HCT116 (cell line): ENCODE data around the gene ECM1. TPM values are rescaled to one million over a fixed set of nuclear protein-coding genes. Genes with fewer than 3 reads are reported as not detected.

Experiments used
- ATAC-seq: fragments of 200-7000 bp; cut with Tn5 transposase; 2 replicates; pipeline ENCODE4 v1.9.1; 2020; ENCODE audit warnings: mild to moderate bottlenecking, moderate library complexity
- BruUV-seq: library from RNA; stranded (reverse); fragments of 400-500 nt; replicated peaks from 2 replicates; lab custom pipeline; 2021; lab: Mats Ljungman, UMichigan
- CTCF ChIA-PET: fragments of 300-600 bp; sonication (Branson Sonifier 250); formaldehyde crosslinking; loops from one replicate; lab custom pipeline; 2021; ENCODE audit warnings: antibody characterized with exemption; lab: Charles Lee
- POLR2A ChIA-PET: fragments of 300-600, 350-600 bp; sonication (Branson Sonifier 250); formaldehyde crosslinking; loops from one replicate; lab custom pipeline; 2021; ENCODE audit warnings: antibody characterized with exemption; lab: Charles Lee
- RAD21 ChIA-PET, 2 experiments: fragments of 300-600 bp; sonication (Branson Sonifier 250); formaldehyde crosslinking; loops; one replicate each; lab custom pipeline; 2023; ENCODE audit warnings: low total read pairs in 2 of 2; ENCODE audit not compliant: uncharacterized antibody in 2 of 2, unreplicated experiment in 2 of 2, low non-redundant PET in 1 of 2; lab: Charles Lee
- DNase-seq: peaks from one replicate; pipeline ENCODE4 v3.0.0-alpha.2; 2010; ENCODE audit warnings: low read depth, low spot score
- H2AFZ ChIP-seq: fragments of 200-600 bp; shearing (Covaris generic), sonication (generic); 2 replicates; pipeline ENCODE4 v1.6.1; 2017; ENCODE audit warnings: low read depth, mixed run types, mixed read lengths, antibody characterized with exemption, low read length; ENCODE audit not compliant: poor library complexity, severe bottlenecking
- H3K27ac ChIP-seq: 2 replicates; pipeline ENCODE4 v1.5.1; 2012; ENCODE audit warnings: low read depth, low read length
- H3K27me3 ChIP-seq: fragments of 200-600 bp; sonication (generic); 2 replicates; pipeline ENCODE4 v1.6.1; 2016; ENCODE audit warnings: mixed run types, low read length, mixed read lengths; ENCODE audit not compliant: insufficient read depth
- H3K36me3 ChIP-seq, 2 experiments: fragments of 200-500 bp in 1 of 2; fragments of 200-600 bp in 1 of 2; sonication (Bioruptor generic) in 1 of 2; sonication (generic) in 1 of 2; 2 replicates each; pipeline versions ENCODE4 v1.5.1 to v1.6.1; 2014 to 2016; ENCODE audit warnings: low read length in 2 of 2, inconsistent platforms in 1 of 2, mixed read lengths in 1 of 2, mixed run types in 1 of 2; ENCODE audit not compliant: insufficient read depth in 2 of 2, control insufficient read depth in 1 of 2
- H3K4me1 ChIP-seq, 2 experiments: fragments of 200-600 bp in 1 of 2; sonication (generic) in 1 of 2; 2 replicates each; pipeline versions ENCODE4 v1.5.1 to v1.6.1; 2012 to 2017; ENCODE audit warnings: low read length in 2 of 2, inconsistent platforms in 1 of 2, mild to moderate bottlenecking in 1 of 2, mixed read lengths in 1 of 2, mixed run types in 1 of 2, moderate library complexity in 1 of 2; ENCODE audit not compliant: insufficient read depth in 2 of 2, control insufficient read depth in 1 of 2
- H3K4me2 ChIP-seq: fragments of 200-600 bp; sonication (generic); 2 replicates; pipeline ENCODE4 v1.6.1; 2017; ENCODE audit warnings: mixed run types, low read length, mixed read lengths
- H3K4me3 ChIP-seq, 2 experiments: fragments of 200-600 bp in 1 of 2; sonication (generic) in 1 of 2; replicated peaks in 1 of 2; 2 replicates each; pipeline ENCODE4 v1.5.1; 2011 to 2016; ENCODE audit warnings: low read length in 2 of 2, control low read depth in 1 of 2, low read depth in 1 of 2, mild to moderate bottlenecking in 1 of 2, mixed read lengths in 1 of 2, mixed run types in 1 of 2
- H3K79me2 ChIP-seq: fragments of 200-600 bp; sonication (generic); 2 replicates; pipeline ENCODE4 v1.6.1; 2017; ENCODE audit warnings: mild to moderate bottlenecking, mixed run types, low read length, moderate library complexity, mixed read lengths; ENCODE audit not compliant: insufficient read depth
- H3K9ac ChIP-seq: fragments of 200-600 bp; sonication (generic); 2 replicates; pipeline ENCODE4 v1.6.1; 2016; ENCODE audit warnings: low read length, mixed read lengths
- H3K9me2 ChIP-seq: fragments of 200-600 bp; sonication (generic), shearing (Covaris generic); 2 replicates; pipeline ENCODE4 v1.6.1; 2017; ENCODE audit warnings: mixed run types, mild to moderate bottlenecking, moderate library complexity; ENCODE audit not compliant: insufficient read depth
- H3K9me3 ChIP-seq, 2 experiments: fragments of 200-500 bp in 1 of 2; fragments of 200-600 bp in 1 of 2; sonication (Bioruptor generic) in 1 of 2; sonication (generic) in 1 of 2; 2 replicates each; pipeline ENCODE4 v1.6.1; 2014 to 2017; ENCODE audit warnings: low read length in 2 of 2, mixed read lengths in 2 of 2, inconsistent platforms in 1 of 2, low read depth in 1 of 2, mild to moderate bottlenecking in 1 of 2, mixed run types in 1 of 2, moderate library complexity in 1 of 2; ENCODE audit not compliant: control insufficient read depth in 1 of 2, insufficient read depth in 1 of 2
- H4K20me1 ChIP-seq: fragments of 200-600 bp; sonication (generic), shearing (Covaris generic); 2 replicates; pipeline ENCODE4 v1.6.1; 2017; ENCODE audit warnings: mixed run types, mild to moderate bottlenecking, moderate library complexity; ENCODE audit not compliant: insufficient read depth
- CBX3 ChIP-seq: IDR thresholded peaks from 2 replicates; pipeline ENCODE4 v1.6.1; 2012; ENCODE audit warnings: low read depth
- CEBPB ChIP-seq: IDR thresholded peaks from 2 replicates; pipeline ENCODE4 v1.6.1; 2012; ENCODE audit warnings: low read depth
- EGR1 ChIP-seq: IDR thresholded peaks from 2 replicates; pipeline ENCODE4 v1.6.1; 2012; ENCODE audit warnings: low read depth
- ELF1 ChIP-seq: IDR thresholded peaks from 2 replicates; pipeline ENCODE4 v1.6.1; 2012; ENCODE audit warnings: low read depth, borderline replicate concordance
- EZH2 ChIP-seq: fragments of 200-600 bp; sonication (generic); IDR thresholded peaks from 2 replicates; pipeline ENCODE4 v1.6.1; 2017; ENCODE audit warnings: antibody characterized with exemption, mixed run types
- EZH2phosphoT487 ChIP-seq: fragments of 200-600 bp; IDR thresholded peaks from 2 replicates; pipeline ENCODE4 v1.6.1; 2018; ENCODE audit warnings: antibody characterized with exemption, borderline replicate concordance
- FOSL1 ChIP-seq: IDR thresholded peaks from 2 replicates; pipeline ENCODE4 v1.6.1; 2012; ENCODE audit warnings: low read depth
- POLR2A ChIP-seq: IDR thresholded peaks from 2 replicates; pipeline ENCODE4 v1.7.0; 2011; ENCODE audit warnings: borderline replicate concordance; ENCODE audit not compliant: insufficient read depth, insufficient read length; ENCODE audit errors: extremely low read depth
- POLR2AphosphoS5 ChIP-seq: IDR thresholded peaks from 2 replicates; pipeline ENCODE4 v1.6.1; 2011; ENCODE audit warnings: mild to moderate bottlenecking, low read depth, low read length, moderate library complexity
- RAD21 ChIP-seq: IDR thresholded peaks from 2 replicates; pipeline ENCODE4 v1.6.1; 2012; ENCODE audit warnings: low read depth, mild to moderate bottlenecking
- SIN3A ChIP-seq: IDR thresholded peaks from 2 replicates; pipeline ENCODE4 v1.6.1; 2012; ENCODE audit warnings: low read depth
- SRF ChIP-seq: IDR thresholded peaks from 2 replicates; pipeline ENCODE4 v1.6.1; 2012; ENCODE audit warnings: low read depth
- TCF7L2 ChIP-seq: IDR thresholded peaks from 2 replicates; pipeline ENCODE4 v1.7.0; 2011; ENCODE audit warnings: borderline replicate concordance, inconsistent platforms; ENCODE audit not compliant: insufficient read depth, insufficient read length; ENCODE audit errors: extremely low read depth
- YY1 ChIP-seq: IDR thresholded peaks from 2 replicates; pipeline ENCODE4 v1.6.1; 2011; ENCODE audit warnings: low read length, low read depth, moderate library complexity, mild to moderate bottlenecking; ENCODE audit not compliant: insufficient replicate concordance; ENCODE audit errors: extremely low read depth
- ZFX ChIP-seq: fragments of 450-650 bp; IDR thresholded peaks from 2 replicates; pipeline ENCODE4 v1.6.1; 2017
- ZNF274 ChIP-seq: fragments of 200-500 bp; sonication (Bioruptor generic); IDR thresholded peaks from 2 replicates; pipeline ENCODE4 v1.6.1; 2014; ENCODE audit warnings: mild to moderate bottlenecking, low read depth, low read length, inconsistent platforms
- intact Hi-C: fragments of 100-400 bp; cut with micrococcal nuclease; formaldehyde crosslinking; loops from 2 replicates; pipeline ENCODE4 v1.10.0; 2022
- total RNA-seq: library from RNA; stranded (reverse); gene quantifications from one replicate; pipeline ENCODE4 v1.2.1, GENCODE V29; 2021; ENCODE audit not compliant: unreplicated experiment
- TF ChIP-seq, protein P1 (sequence below): IDR thresholded peaks from 2 replicates; pipeline ENCODE4 v1.6.1; 2012
- TF ChIP-seq, protein P2 (sequence below), 3 experiments: fragments of 200-600 bp in 1 of 3; sonication (generic) in 1 of 3; IDR thresholded peaks in 2 of 3; conservative IDR thresholded peaks in 1 of 3; 2 replicates each; pipeline ENCODE4 v1.5.1; 2012 to 2017; ENCODE audit warnings: low read depth in 2 of 3, low read length in 2 of 3, antibody characterized with exemption in 1 of 3, borderline replicate concordance in 1 of 3, control low read depth in 1 of 3, mild to moderate bottlenecking in 1 of 3, mixed read lengths in 1 of 3, mixed run types in 1 of 3, moderate library complexity in 1 of 3; ENCODE audit not compliant: insufficient read depth in 1 of 3
- TF ChIP-seq, protein P3 (sequence below): IDR thresholded peaks from 2 replicates; pipeline ENCODE4 v1.6.1; 2011; ENCODE audit warnings: mild to moderate bottlenecking, low read length, moderate library complexity; ENCODE audit not compliant: insufficient replicate concordance; ENCODE audit errors: extremely low read depth
- TF ChIP-seq, protein P4 (sequence below): IDR thresholded peaks from 2 replicates; pipeline ENCODE4 v1.6.1; 2012

Gene ECM1
- total RNA-seq, 1 experiment from 2014 or later: 2.0 TPM

DNA sequence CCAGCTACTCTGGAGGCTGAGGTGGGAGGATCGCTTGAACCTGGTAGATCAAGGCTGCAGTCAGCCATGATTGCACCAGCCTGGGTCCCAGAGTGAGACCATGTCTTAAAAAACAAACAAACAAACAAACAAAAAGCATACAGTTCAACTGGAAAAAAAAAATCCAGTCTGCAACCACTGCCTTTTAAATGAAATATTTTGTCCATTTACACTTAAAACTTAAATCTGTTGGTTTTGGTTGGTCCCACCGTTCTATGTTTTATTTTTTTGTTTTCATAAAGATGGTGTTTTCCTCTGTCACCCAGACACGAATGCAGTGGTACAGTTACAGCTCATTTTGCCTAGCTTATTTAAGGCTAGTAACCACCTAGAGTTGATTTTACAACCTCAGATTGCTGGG is 17.4 kb downstream of the ECM1 start:
- ATAC-seq (no peak), DNase-seq (no peak)
- Histone ChIP-seq H3K27me3 (no peaks in the 10 kb centered on the region), H4K20me1 (no peaks in the 10 kb centered on the region), H2AFZ (no peak overlapping the region), H3K4me3 (no peak overlapping the region), H3K4me2 (no peak overlapping the region), H3K9me3 (no peaks in the 10 kb centered on the region), H3K9ac (no peak overlapping the region), H3K9me2 (no peaks in the 10 kb centered on the region), H3K79me2 (no peaks in the 10 kb centered on the region), H3K36me3 (no peaks in the 10 kb centered on the region), H3K27ac (no peak overlapping the region), H3K4me1 (no peaks in the 10 kb centered on the region)
- ChIA-PET RAD21 (no interaction called here), POLR2A (no interaction called here), CTCF (no interaction called here)
- no TSS peak for BruUV-seq
- no peak for TF ChIP-seq ZFX
- no peak for TF ChIP-seq ZNF274
- TF ChIP-seq, protein P1, sequence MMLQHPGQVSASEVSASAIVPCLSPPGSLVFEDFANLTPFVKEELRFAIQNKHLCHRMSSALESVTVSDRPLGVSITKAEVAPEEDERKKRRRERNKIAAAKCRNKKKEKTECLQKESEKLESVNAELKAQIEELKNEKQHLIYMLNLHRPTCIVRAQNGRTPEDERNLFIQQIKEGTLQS: no peak
- no peak for TF ChIP-seq CBX3
- TF ChIP-seq RAD21: no peak
- no peak for TF ChIP-seq ELF1
- no peak for TF ChIP-seq EGR1
- TF ChIP-seq TCF7L2: no peak
- TF ChIP-seq, protein P2, sequence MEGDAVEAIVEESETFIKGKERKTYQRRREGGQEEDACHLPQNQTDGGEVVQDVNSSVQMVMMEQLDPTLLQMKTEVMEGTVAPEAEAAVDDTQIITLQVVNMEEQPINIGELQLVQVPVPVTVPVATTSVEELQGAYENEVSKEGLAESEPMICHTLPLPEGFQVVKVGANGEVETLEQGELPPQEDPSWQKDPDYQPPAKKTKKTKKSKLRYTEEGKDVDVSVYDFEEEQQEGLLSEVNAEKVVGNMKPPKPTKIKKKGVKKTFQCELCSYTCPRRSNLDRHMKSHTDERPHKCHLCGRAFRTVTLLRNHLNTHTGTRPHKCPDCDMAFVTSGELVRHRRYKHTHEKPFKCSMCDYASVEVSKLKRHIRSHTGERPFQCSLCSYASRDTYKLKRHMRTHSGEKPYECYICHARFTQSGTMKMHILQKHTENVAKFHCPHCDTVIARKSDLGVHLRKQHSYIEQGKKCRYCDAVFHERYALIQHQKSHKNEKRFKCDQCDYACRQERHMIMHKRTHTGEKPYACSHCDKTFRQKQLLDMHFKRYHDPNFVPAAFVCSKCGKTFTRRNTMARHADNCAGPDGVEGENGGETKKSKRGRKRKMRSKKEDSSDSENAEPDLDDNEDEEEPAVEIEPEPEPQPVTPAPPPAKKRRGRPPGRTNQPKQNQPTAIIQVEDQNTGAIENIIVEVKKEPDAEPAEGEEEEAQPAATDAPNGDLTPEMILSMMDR (IDR thresholded peaks at IDR 0.05 in 2 of 3, conservative IDR thresholded peaks at IDR 0.05 in 1 of 3; ENCODE audit: borderline replicate concordance in 1 of 3, insufficient read depth in 1 of 3, low read depth in 2 of 3, low read length in 2 of 3): no peak
- TF ChIP-seq YY1: no peak
- TF ChIP-seq, protein P3, sequence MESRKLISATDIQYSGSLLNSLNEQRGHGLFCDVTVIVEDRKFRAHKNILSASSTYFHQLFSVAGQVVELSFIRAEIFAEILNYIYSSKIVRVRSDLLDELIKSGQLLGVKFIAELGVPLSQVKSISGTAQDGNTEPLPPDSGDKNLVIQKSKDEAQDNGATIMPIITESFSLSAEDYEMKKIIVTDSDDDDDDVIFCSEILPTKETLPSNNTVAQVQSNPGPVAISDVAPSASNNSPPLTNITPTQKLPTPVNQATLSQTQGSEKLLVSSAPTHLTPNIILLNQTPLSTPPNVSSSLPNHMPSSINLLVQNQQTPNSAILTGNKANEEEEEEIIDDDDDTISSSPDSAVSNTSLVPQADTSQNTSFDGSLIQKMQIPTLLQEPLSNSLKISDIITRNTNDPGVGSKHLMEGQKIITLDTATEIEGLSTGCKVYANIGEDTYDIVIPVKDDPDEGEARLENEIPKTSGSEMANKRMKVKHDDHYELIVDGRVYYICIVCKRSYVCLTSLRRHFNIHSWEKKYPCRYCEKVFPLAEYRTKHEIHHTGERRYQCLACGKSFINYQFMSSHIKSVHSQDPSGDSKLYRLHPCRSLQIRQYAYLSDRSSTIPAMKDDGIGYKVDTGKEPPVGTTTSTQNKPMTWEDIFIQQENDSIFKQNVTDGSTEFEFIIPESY: no peak
- TF ChIP-seq POLR2A: no peak
- TF ChIP-seq EZH2: no peak
- TF ChIP-seq SIN3A: no peak
- TF ChIP-seq POLR2AphosphoS5: no peak
- no peak for TF ChIP-seq SRF
- TF ChIP-seq, protein P4, sequence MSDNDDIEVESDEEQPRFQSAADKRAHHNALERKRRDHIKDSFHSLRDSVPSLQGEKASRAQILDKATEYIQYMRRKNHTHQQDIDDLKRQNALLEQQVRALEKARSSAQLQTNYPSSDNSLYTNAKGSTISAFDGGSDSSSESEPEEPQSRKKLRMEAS: no peak
- no peak for TF ChIP-seq CEBPB
- no peak for TF ChIP-seq EZH2phosphoT487
- TF ChIP-seq FOSL1: no peak
- intact Hi-C loops: no loop called here
